Stimulated activated CD8-positive, alpha-beta memory T cell treated with anti-CD3 and anti-CD28 coated beads, Interleukin-4, amount 100 ng/mL, for 24 hours (primary cell): ENCODE measurements around the gene AP5S1.
A peak's percentile ranks its signal among the peaks of the same experiment; 100 is the strongest.
"Not testable (repeated sequence)": the region's sequence is repeated elsewhere in the genome, so short reads cannot be mapped to it uniquely, and the experiment has no call there.

ENCODE experiments used
- DNase-seq: peaks from one replicate; pipeline ENCODE4 v3.0.0-alpha.2; 2020; ENCODE audit warnings: low read depth

The AP5S1 gene

GRCh38 chr20:3820048-3820900, at the start of gene AP5S1:
TSS of gene AP5S1 (plus strand) at chr20:3820547. CDS start at chr20:3822118, 1,571 bp downstream.
- DNase-seq, result peak; percentile 90

GRCh38 chr20:3771552-3772058, 48.7 kb upstream of the AP5S1 start:
- DNase-seq, result no peak

GRCh38 chr20:3775457-3776108, 44.8 kb upstream of the AP5S1 start:
- DNase-seq, result no peak

GRCh38 chr20:3777381-3777715, 43.0 kb upstream of the AP5S1 start:
- DNase-seq, result no peak

GRCh38 chr20:3777716-3778629, 42.4 kb upstream of the AP5S1 start:
- DNase-seq, result peak; percentile 42

- no peak for DNase-seq
Measured at GRCh38 chr20:3778976-3779375, 41.4 kb upstream of the AP5S1 start.

GRCh38 chr20:3781153-3781910, 39.0 kb upstream of the AP5S1 start, which contains the start of gene SPEF1:
TSS of gene SPEF1 (minus strand) at chr20:3781448. CDS start at chr20:3781287, 161 bp downstream.
- DNase-seq, result no peak

GRCh38 chr20:3782597-3782996, 37.8 kb upstream of the AP5S1 start:
- no peak for DNase-seq

GRCh38 chr20:3783068-3783489, 37.3 kb upstream of the AP5S1 start:
- DNase-seq, result no peak

GRCh38 chr20:3783511-3784195, 36.7 kb upstream of the AP5S1 start:
- DNase-seq, result no peak

GRCh38 chr20:3784216-3784853, 36.0 kb upstream of the AP5S1 start:
- DNase-seq, result no peak

- DNase-seq, result no peak
Measured at GRCh38 chr20:3784863-3785239, 35.5 kb upstream of the AP5S1 start.

GRCh38 chr20:3785240-3786125, 34.9 kb upstream of the AP5S1 start:
- DNase-seq, result no peak

GRCh38 chr20:3786126-3786484, 34.2 kb upstream of the AP5S1 start:
- no peak for DNase-seq

- peak; percentile 88 for DNase-seq
Measured at GRCh38 chr20:3786665-3787323, 33.6 kb upstream of the AP5S1 start, which contains the start of gene CENPB. TSS of gene CENPB (minus strand) at chr20:3786740. CDS start at chr20:3786483, 257 bp downstream.

- DNase-seq, result no peak
Measured at GRCh38 chr20:3787324-3788014, 32.9 kb upstream of the AP5S1 start.

GRCh38 chr20:3788685-3789155, 31.6 kb upstream of the AP5S1 start:
- DNase-seq, result no peak

GRCh38 chr20:3789201-3789600, 31.1 kb upstream of the AP5S1 start:
- DNase-seq, result not testable (repeated sequence)
